Stimulated activated CD8-positive, alpha-beta memory T cell treated with anti-CD3 and anti-CD28 coated beads, Interleukin-4, amount 100 ng/mL, for 4 hours (primary cell): Measurements from ENCODE around the gene RTL5.
A peak's percentile ranks its signal among the peaks of the same experiment; 100 is the strongest.

ENCODE experiments used
- DNase-seq, 2 donors: peaks; one replicate each; pipeline ENCODE4 v3.0.0-alpha.2; 2020; ENCODE audit warnings: low read depth in 2 of 2, low spot score in 1 of 2

RTL5 gene

GRCh38 chrX:72130156-72130761 lies 1.5 kb downstream of the RTL5 start:
- no peak for DNase-seq

DNA sequence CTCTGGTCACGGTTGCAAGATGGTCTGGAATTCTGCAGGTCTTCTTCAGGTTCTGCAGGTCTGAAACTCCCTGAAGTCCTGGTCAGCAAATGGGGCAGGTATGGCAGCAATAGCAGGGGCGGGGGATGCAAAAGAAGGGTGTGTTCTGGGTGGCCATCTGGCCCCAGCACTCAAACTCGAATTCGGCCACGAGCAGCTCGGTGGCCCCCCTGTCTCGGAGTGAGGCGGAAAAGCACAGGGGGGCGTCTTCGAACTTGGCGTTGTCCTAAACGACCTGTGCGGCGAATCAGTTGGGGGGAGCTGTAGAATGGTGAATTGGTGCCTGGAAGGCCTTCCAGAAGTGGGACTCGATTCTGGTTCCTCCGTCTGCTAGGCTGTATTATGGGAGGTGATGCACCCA lies 2.1 kb downstream of the RTL5 start:
- no peak for DNase-seq

DNA sequence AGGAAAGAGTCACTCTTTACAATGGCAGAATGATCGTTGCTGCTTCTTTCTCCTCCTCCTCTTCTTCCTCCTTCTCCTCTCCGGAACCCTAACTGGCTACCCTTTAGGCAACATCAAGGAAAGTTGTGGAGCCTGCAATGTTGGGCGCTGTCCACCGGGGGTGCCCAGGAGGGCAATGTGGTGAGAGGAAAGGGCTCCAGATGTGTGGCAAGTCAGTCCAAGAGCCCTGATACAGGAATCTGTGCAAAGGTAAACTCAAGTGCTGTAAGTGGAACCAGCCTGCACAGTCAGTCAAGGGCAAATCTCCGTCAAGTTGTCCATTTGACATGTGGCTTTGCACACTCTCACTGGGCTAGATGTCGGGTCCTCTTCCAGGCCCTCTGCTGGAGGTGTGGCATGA lies 2.8 kb downstream of the RTL5 start:
- no peak for DNase-seq

DNA sequence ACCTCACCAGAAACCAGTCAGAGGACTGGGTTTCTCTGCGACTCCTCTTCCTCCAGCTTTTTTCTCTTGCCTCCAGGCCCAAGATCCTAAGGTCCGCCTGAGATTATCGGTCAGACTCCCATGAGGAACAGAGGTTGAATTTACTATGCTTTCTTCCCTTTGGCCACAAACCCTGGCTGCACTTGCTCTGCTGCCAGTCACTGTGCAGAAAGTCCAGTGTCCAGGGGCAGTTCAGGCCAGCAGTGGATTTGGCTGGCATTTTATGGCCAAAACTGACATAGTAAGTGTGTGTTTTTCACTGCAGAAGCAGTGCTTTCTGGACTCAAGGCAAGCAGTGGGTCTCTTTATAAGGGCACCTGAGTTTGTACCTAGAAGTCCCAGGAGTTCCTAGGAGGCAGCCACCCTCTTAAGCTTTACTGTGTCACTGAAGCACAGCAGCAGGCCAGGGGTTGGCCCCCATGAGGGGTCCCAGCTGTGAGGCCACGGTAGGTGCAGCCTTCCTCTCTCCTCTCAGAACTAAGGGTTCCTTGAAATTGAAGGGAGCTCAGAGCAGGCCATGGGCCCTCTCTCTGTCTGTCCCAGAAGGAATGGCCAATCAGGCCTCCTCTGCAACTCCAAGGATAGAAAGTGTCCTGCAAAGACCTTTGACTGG lies 3.4 kb downstream of the RTL5 start:
- no peak for DNase-seq

- DNase-seq = no peak
Observed at GRCh38 chrX:72127332-72127731, 4.4 kb downstream of the RTL5 start.

- peak; percentile 64 to 72 for DNase-seq
Observed at GRCh38 chrX:72126539-72127140, 5.1 kb downstream of the RTL5 start.

DNA sequence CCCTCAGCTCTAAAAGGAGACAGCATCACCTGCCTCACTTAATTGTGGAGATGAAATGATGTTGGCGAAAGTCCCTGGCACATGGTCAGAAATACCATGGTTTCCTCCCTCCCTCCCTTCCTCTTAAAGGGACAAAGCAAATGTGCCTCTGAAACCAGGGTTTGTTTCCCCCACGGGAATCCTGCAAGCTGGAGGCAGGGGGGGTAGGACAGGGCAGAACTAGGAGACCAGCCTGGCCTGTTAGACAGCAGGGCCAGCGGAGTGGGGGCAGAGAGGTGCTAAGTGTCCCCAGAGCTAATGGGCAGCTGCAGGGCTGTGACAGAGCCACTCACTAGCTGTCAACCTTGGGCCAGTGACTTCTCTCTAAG lies 5.7 kb downstream of the RTL5 start:
- DNase-seq = no peak

DNA sequence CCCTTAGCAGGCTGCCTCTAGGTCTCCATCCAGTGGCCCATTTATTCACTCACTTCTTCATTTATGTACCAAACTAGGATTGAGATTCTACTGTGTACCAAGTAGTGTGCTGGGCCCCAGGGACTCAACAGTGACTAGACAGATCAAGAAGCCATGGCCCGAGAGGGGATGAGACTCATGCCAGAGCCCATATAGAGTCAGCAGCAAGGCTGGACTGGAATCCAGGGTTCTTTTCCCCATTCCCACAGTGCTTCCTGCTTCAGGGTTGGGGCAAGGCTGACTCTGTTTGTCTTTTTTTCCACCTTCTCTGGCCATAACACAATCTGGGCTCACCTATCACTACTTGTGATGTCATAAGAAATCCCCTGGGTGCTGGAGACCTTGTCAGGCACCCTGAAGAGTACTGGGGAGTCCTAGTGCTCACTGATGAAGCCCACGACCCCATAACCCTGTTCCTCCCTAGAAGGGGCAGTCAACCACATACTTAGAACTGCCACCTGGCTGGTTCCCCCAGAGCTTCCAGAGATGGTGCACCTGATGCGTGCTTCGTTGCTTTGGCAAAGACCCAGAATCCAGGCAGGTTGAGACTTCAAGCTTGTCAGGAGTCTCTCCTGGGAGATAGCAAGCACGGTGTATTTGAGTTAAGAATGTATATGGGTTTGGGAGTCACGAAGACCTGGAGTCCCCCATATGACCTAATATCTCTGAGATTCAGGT lies 6.2 kb downstream of the RTL5 start:
- no peak for DNase-seq

GRCh38 chrX:72124540-72125201 lies 7.0 kb downstream of the RTL5 start:
- no peak for DNase-seq

DNA sequence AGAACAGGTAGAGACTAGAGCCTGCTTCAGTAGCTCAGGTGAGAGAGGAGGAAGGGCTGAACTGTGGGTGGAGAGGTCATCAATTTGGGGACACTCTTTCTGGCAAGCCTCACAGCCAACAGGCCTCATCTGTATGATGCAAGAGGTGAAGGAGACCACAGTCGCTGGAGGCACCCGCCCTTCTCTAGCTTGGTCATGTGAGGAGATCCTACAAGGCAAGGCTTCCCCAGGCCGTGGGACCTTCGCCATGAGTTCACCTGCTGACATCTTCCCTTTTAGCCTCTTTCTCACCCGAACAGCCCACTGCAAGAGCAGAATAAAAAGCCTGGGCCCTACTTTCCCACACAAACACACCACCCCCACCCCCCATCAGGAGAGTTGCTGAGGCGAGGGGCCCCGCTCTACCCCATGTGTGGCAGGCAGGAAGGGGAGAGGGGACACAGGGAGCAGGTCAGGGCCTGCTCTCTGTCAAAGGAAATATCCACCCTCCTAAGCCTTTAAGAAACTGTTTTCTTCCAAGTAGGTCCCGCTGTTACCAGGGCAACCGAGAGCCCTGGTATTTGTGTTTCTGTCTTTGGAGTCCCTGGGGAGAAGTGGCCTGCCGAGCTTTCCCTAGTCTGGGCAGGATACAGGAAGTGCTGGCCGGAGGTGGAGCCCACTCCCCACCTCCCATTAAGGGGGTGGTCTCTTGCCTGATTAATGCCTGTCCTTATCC lies 8.1 kb downstream of the RTL5 start:
- DNase-seq = no peak

GRCh38 chrX:72122621-72123337 lies 8.9 kb downstream of the RTL5 start:
- no peak for DNase-seq

DNA sequence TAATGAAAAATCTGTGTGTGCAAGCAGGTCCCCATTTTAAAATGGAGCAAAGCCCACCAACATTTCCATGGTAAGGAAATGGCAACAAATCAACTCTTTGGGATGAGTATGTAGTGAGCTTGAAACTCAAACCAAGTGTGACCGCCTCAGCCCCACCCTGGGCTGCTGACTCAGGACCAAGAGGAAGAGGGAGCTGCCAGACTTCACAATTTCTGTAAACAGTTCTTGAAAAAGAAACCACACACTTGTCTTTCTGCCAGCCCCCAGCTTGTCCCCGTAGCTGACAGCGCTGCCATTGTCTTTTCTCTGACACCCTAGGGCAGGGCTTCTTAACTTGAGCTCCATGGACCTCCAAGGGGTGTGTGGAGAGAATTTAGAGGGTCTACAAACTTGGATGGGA lies 10.3 kb downstream of the RTL5 start:
- DNase-seq = no peak

DNA sequence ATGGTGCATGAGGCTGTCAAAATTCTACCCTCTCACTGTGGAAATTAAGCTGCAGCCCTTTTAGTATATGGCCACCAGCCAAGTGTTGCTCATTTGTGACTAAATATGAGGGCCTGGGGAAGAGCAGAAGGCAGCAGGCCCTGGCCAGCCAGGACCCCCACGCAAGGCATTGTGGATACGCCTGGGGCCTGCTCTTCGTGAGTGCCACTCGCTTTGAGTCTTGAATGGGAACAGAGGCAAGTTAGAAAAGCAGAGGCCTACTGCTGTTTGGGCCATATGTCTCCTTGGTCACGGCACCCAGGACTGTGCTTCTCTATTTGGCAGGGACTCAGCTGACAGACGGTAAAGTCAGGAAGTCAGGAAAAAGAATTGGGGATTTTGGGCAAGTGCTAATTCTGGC lies 10.9 kb downstream of the RTL5 start:
- no peak for DNase-seq

GRCh38 chrX:72117636-72118210 lies 14.0 kb downstream of the RTL5 start:
- DNase-seq = no peak

- no peak for DNase-seq
Observed at GRCh38 chrX:72115380-72115779, 16.3 kb downstream of the RTL5 start.

GRCh38 chrX:72114807-72115206 lies 16.9 kb downstream of the RTL5 start:
- DNase-seq = no peak

GRCh38 chrX:72114306-72114705 lies 17.4 kb downstream of the RTL5 start:
- no peak for DNase-seq

DNA sequence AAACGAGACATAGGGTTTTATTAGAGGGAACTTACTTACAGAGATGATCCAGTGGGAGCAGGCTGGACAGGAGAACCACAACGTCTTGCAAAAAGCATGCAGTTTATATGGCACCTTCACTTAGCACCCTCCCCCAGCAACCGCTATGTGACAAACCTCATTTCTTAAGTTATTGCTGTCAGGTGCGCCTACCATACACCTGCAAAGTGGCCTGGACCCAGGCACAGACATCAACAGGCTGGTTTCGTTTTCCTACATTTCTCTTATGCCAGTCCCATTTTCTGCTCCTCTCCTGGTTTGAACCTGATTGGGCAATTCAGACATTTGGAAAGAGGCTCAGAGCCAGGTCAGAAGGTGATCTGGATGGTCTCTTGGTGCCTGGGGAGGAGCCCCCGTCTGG lies 18.3 kb downstream of the RTL5 start:
- no peak for DNase-seq

- DNase-seq = no peak
Observed at GRCh38 chrX:72110876-72111708, 20.6 kb downstream of the RTL5 start.
